Mammary epithelial cell (primary cell): Measurements from ENCODE around the gene KLF3.

ENCODE experiments used
- EZH2 ChIP-seq: IDR thresholded peaks from 2 replicates; pipeline ENCODE4 v1.6.1; 2012; ENCODE audit warnings: low read length, inconsistent platforms, borderline replicate concordance
- TF ChIP-seq, protein P1 (sequence below), 2 donors: IDR thresholded peaks in 1 of 2; conservative IDR thresholded peaks in 1 of 2; 2 replicates each; pipeline ENCODE4 v1.5.1; 2011 to 2012; ENCODE audit warnings: inconsistent platforms in 2 of 2, low read length in 2 of 2, mild to moderate bottlenecking in 2 of 2, control low read depth in 1 of 2, low read depth in 1 of 2; ENCODE audit not compliant: insufficient read depth in 1 of 2; ENCODE audit errors: extremely low read depth in 1 of 2

DNA sequence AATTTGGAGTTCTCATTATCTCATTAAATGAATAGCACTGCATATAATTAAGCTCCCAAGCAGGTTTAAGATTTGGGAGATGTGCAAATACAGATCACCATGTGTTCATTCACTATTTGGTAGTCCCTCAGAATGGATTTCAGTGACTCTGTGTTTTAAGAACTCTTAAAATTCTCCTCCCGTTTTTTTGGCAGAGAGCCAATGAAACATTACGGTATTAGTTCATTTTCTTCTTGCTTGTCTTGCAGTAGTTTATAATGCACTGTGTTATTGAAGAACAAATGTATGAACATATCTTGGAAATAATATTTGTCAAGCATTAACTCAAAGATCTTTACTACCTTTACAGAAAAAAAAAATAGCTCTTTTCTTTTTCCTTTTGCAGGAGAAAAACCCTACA, 32.7 kb downstream of the KLF3 start:
- TF ChIP-seq, protein P1, sequence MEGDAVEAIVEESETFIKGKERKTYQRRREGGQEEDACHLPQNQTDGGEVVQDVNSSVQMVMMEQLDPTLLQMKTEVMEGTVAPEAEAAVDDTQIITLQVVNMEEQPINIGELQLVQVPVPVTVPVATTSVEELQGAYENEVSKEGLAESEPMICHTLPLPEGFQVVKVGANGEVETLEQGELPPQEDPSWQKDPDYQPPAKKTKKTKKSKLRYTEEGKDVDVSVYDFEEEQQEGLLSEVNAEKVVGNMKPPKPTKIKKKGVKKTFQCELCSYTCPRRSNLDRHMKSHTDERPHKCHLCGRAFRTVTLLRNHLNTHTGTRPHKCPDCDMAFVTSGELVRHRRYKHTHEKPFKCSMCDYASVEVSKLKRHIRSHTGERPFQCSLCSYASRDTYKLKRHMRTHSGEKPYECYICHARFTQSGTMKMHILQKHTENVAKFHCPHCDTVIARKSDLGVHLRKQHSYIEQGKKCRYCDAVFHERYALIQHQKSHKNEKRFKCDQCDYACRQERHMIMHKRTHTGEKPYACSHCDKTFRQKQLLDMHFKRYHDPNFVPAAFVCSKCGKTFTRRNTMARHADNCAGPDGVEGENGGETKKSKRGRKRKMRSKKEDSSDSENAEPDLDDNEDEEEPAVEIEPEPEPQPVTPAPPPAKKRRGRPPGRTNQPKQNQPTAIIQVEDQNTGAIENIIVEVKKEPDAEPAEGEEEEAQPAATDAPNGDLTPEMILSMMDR (conservative IDR thresholded peaks at IDR 0.05 in 1 of 2, IDR thresholded peaks at IDR 0.05 in 1 of 2; ENCODE audit: extremely low read depth in 1 of 2, insufficient read depth in 1 of 2, low read depth in 1 of 2, low read length in 2 of 2) = no peak
- no peak for TF ChIP-seq EZH2
